H1 (cell line): ENCODE measurements around the gene IGF2R. TPM values are rescaled to one million over a fixed set of nuclear protein-coding genes. Genes with fewer than 3 reads are reported as not detected.

ENCODE experiments used
- CTCF ChIA-PET: fragments of 300-600 bp; sonication (Branson Sonifier 250); formaldehyde crosslinking; loops from one replicate; lab custom pipeline; 2021; ENCODE audit not compliant: partially characterized antibody; lab: Charles Lee
- POLR2A ChIA-PET: fragments of 300-600 bp; sonication (Branson Sonifier 250); formaldehyde crosslinking; loops from one replicate; lab custom pipeline; 2021; ENCODE audit warnings: inconsistent platforms; ENCODE audit not compliant: partially characterized antibody; lab: Charles Lee
- DNase-seq, 2 experiments: peaks; one replicate each; pipeline versions ENCODE4 v3.0.0 to v3.0.0-alpha.2; 2010 to 2022; ENCODE audit warnings: low spot score in 2 of 2, low read depth in 1 of 2, mixed read lengths in 1 of 2
- FAIRE-seq: peaks from 2 replicates; lab custom pipeline; 2011; peaks lifted over from hg19 to GRCh38; lab: Jason Lieb, UNC
- H2AFZ ChIP-seq: 2 replicates; pipeline ENCODE4 v1.8.1; 2012; ENCODE audit warnings: low read length, inconsistent platforms
- H2AK5ac ChIP-seq: 2 replicates; pipeline ENCODE4 v1.6.1; 2013; ENCODE audit warnings: low read depth, low read length
- H2BK120ac ChIP-seq: replicated peaks from 2 replicates; pipeline ENCODE3; 2013; ENCODE audit warnings: low read depth, low read length, inconsistent platforms
- H2BK12ac ChIP-seq: 2 replicates; pipeline ENCODE4 v1.6.1; 2013; ENCODE audit warnings: low read depth, low read length
- H2BK15ac ChIP-seq: 2 replicates; pipeline ENCODE4 v1.6.1; 2013; ENCODE audit warnings: low read length
- H2BK20ac ChIP-seq: 2 replicates; pipeline ENCODE4 v1.6.1; 2013; ENCODE audit warnings: low read length
- H2BK5ac ChIP-seq: 2 replicates; pipeline ENCODE4 v1.6.1; 2013; ENCODE audit warnings: low read depth, low read length
- H3K14ac ChIP-seq: 2 replicates; pipeline ENCODE4 v1.6.1; 2013; ENCODE audit warnings: inconsistent platforms; ENCODE audit not compliant: insufficient read length
- H3K18ac ChIP-seq: 2 replicates; pipeline ENCODE4 v1.6.1; 2013; ENCODE audit warnings: low read length; ENCODE audit errors: extremely low read depth
- H3K23ac ChIP-seq: 2 replicates; pipeline ENCODE4 v1.6.1; 2013; ENCODE audit warnings: inconsistent platforms; ENCODE audit not compliant: insufficient read length
- H3K23me2 ChIP-seq: 2 replicates; pipeline ENCODE4 v1.6.1; 2013; ENCODE audit warnings: low read depth, low read length
- H3K27ac ChIP-seq: 2 replicates; pipeline ENCODE4 v1.6.1; 2011; ENCODE audit warnings: low read depth, low read length, inconsistent platforms
- H3K27me3 ChIP-seq, 4 experiments: replicated peaks in 1 of 4; 1 replicate in 1 of 4; 2 replicates in 3 of 4; pipeline versions ENCODE4 v1.6.1 to v1.8.1; 2011 to 2013; ENCODE audit warnings: low read length in 3 of 4, mild to moderate bottlenecking in 3 of 4, inconsistent platforms in 2 of 4, mixed read lengths in 2 of 4, moderate library complexity in 1 of 4; ENCODE audit not compliant: control insufficient read depth in 3 of 4, insufficient read depth in 3 of 4; ENCODE audit errors: extremely low read depth in 1 of 4
- H3K36me3 ChIP-seq, 4 experiments: 2 replicates each; pipeline versions ENCODE4 v1.6.1 to v1.8.1; 2011 to 2013; ENCODE audit warnings: mild to moderate bottlenecking in 4 of 4, low read length in 3 of 4, moderate library complexity in 2 of 4, control low read depth in 1 of 4, inconsistent platforms in 1 of 4; ENCODE audit not compliant: insufficient read depth in 4 of 4, control insufficient read depth in 2 of 4
- H3K4ac ChIP-seq: replicated peaks from 2 replicates; pipeline ENCODE3; 2013; ENCODE audit warnings: low read length, low read depth, mixed read lengths, inconsistent platforms; ENCODE audit not compliant: insufficient read length
- H3K4me1 ChIP-seq, 4 experiments: replicated peaks in 1 of 4; 1 replicate in 1 of 4; 2 replicates in 3 of 4; pipeline versions ENCODE4 v1.6.1 to v1.8.1; 2011 to 2013; ENCODE audit warnings: low read length in 3 of 4, inconsistent platforms in 2 of 4, mixed read lengths in 1 of 4; ENCODE audit not compliant: insufficient read depth in 4 of 4, control insufficient read depth in 3 of 4
- H3K4me2 ChIP-seq, 2 experiments: 2 replicates each; pipeline versions ENCODE4 v1.6.1 to v1.8.1; 2011 to 2013; ENCODE audit warnings: low read depth in 2 of 2, low read length in 2 of 2, control low read depth in 1 of 2, inconsistent platforms in 1 of 2, mild to moderate bottlenecking in 1 of 2; ENCODE audit not compliant: insufficient read depth in 1 of 2
- H3K4me3 ChIP-seq, 4 experiments: fragments of 200-600, 300-600 bp in 1 of 4; sonication (generic), shearing (Covaris generic), sonication (Bioruptor Twin) in 1 of 4; 2 replicates each; pipeline versions ENCODE4 v1.5.1 to v1.8.1; 2011 to 2016; ENCODE audit warnings: low read length in 4 of 4, low read depth in 3 of 4, control low read depth in 2 of 4, inconsistent platforms in 2 of 4, mild to moderate bottlenecking in 2 of 4, mixed read lengths in 1 of 4, moderate library complexity in 1 of 4; ENCODE audit not compliant: insufficient read depth in 2 of 4; ENCODE audit errors: extremely low read depth in 1 of 4
- H3K56ac ChIP-seq: replicated peaks from 2 replicates; pipeline ENCODE3; 2013; ENCODE audit warnings: low read depth, mild to moderate bottlenecking, mixed read lengths, low read length, inconsistent platforms; ENCODE audit not compliant: insufficient read length
- H3K79me1 ChIP-seq: 2 replicates; pipeline ENCODE4 v1.6.1; 2013; ENCODE audit warnings: low read depth, low read length, control low read depth
- H3K79me2 ChIP-seq, 2 experiments: 2 replicates each; pipeline versions ENCODE4 v1.6.1 to v1.8.1; 2012 to 2013; ENCODE audit warnings: low read length in 2 of 2, mild to moderate bottlenecking in 2 of 2, inconsistent platforms in 1 of 2; ENCODE audit not compliant: insufficient read depth in 2 of 2, control insufficient read depth in 1 of 2
- H3K9ac ChIP-seq, 4 experiments: replicated peaks in 1 of 4; 1 replicate in 1 of 4; 2 replicates in 3 of 4; pipeline versions ENCODE4 v1.6.1 to v1.8.1; 2011 to 2013; ENCODE audit warnings: low read depth in 3 of 4, low read length in 3 of 4, control low read depth in 2 of 4, mild to moderate bottlenecking in 2 of 4, moderate library complexity in 2 of 4, inconsistent platforms in 1 of 4; ENCODE audit errors: extremely low read depth in 1 of 4
- H3K9me3 ChIP-seq, 2 experiments: 2 replicates each; pipeline versions ENCODE4 v1.6.1 to v1.8.1; 2012 to 2013; ENCODE audit warnings: mild to moderate bottlenecking in 2 of 2, moderate library complexity in 2 of 2, control low read depth in 1 of 2, inconsistent platforms in 1 of 2, low read depth in 1 of 2, low read length in 1 of 2, mixed read lengths in 1 of 2; ENCODE audit not compliant: insufficient read depth in 2 of 2
- H4K20me1 ChIP-seq, 2 experiments: replicated peaks in 1 of 2; 2 replicates each; pipeline versions ENCODE3 to v1.8.1; 2011 to 2013; ENCODE audit warnings: inconsistent platforms in 2 of 2, low read length in 2 of 2, mild to moderate bottlenecking in 1 of 2; ENCODE audit not compliant: insufficient read depth in 2 of 2, control insufficient read depth in 1 of 2
- H4K5ac ChIP-seq: 2 replicates; pipeline ENCODE4 v1.6.1; 2013; ENCODE audit warnings: low read length, low read depth, mixed read lengths, inconsistent platforms; ENCODE audit not compliant: insufficient read length
- H4K8ac ChIP-seq: 2 replicates; pipeline ENCODE4 v1.8.0; 2013; ENCODE audit warnings: mild to moderate bottlenecking, moderate library complexity, low read length, inconsistent platforms; ENCODE audit not compliant: insufficient read depth; ENCODE audit errors: extremely low read depth
- H4K91ac ChIP-seq: replicated peaks from 2 replicates; pipeline ENCODE3; 2013; ENCODE audit warnings: low read length, mixed read lengths, inconsistent platforms; ENCODE audit not compliant: insufficient read length
- PHF8 ChIP-seq: fragments of 200-600 bp; sonication (generic); conservative IDR thresholded peaks from 2 replicates; pipeline ENCODE4 v1.7.1; 2012; ENCODE audit warnings: low read depth, mild to moderate bottlenecking, inconsistent platforms, low read length, moderate library complexity
- WGBS, 2 experiments: shearing (Covaris generic) in 1 of 2; methylation state at CpG; one replicate each; pipeline versions ENCODE4 v1.1.6 to v1.1.7; 2013 to 2015; ENCODE audit warnings: low lambda C conversion rate in 2 of 2, mixed read lengths in 2 of 2, inconsistent platforms in 1 of 2, low coverage in 1 of 2, missing lambda C conversion rate in 1 of 2; ENCODE audit not compliant: insufficient replicate concordance in 2 of 2, insufficient coverage in 1 of 2, insufficient read length in 1 of 2; ENCODE audit errors: extremely low coverage in 1 of 2, missing lambda C conversion rate in 1 of 2; 5-methylcytosine and 5-hydroxymethylcytosine counted together
- polyA plus RNA-seq, 7 experiments: library from polyadenylated mRNA; depleted of rRNA in 3 of 7; stranded (reverse) in 5 of 7; unstranded in 2 of 7; fragments of >200 nt in 5 of 7; fragments of 200-250 nt in 2 of 7; gene quantifications; 1 replicate in 5 of 7; 2 replicates in 1 of 7; 4 replicates in 1 of 7; pipeline versions ENCODE4 v1.2.1 to v1.2.3, GENCODE V29; 2011 to 2013; ENCODE audit warnings: missing spikeins in 2 of 7, mixed read lengths in 2 of 7
- total RNA-seq: library from RNA; stranded (reverse); fragmentation: NEBNext Ultra II Directional; extraction: Animal tissue kit (Norgen Biotek cat#: 25700); gene quantifications from 2 replicates; pipeline ENCODE4 v1.2.1, GENCODE V29; 2021

Gene IGF2R
- total and polyA plus RNA-seq, 2 of the 8 experiments (the other 6 are each of a cell fraction or from before 2014, with no cell fraction given): 20.6 to 74.1 TPM

- Histone ChIP-seq H3K9me3 (no peaks in the 10 kb centered on the region), H3K79me2 (no peaks in the 10 kb centered on the region), H4K8ac (no peak overlapping the region), H3K79me1 (no peaks in the 10 kb centered on the region), H3K56ac (no peak overlapping the region), H3K4ac (no peak overlapping the region), H2BK20ac (no peak overlapping the region), H2AFZ (no peak overlapping the region), H2BK12ac (no peak overlapping the region), H4K20me1 (no peaks in the 10 kb centered on the region), H3K14ac (no peak overlapping the region), H3K4me2 (no peak overlapping the region), H2BK5ac (no peak overlapping the region), H3K4me1 (no peaks in the 10 kb centered on the region), H3K18ac (no peak overlapping the region), H3K4me3 (no peak overlapping the region), H3K23ac (no peak overlapping the region), H3K23me2 (no peaks in the 10 kb centered on the region), H2BK15ac (no peak overlapping the region), H3K27ac (no peak overlapping the region), H3K9ac (no peak overlapping the region; a peak in 1 of 7 replicates), H3K27me3 (no peaks in the 10 kb centered on the region), H3K36me3 (no peaks in the 10 kb centered on the region), H4K5ac (no peak overlapping the region), H2BK120ac (no peak overlapping the region), H4K91ac (no peak overlapping the region), H2AK5ac (no peak overlapping the region)
- TF ChIP-seq PHF8: no peak
- WGBS, 2 experiments: 95% methylated on average over 2 of the region's 2 CpGs; no CpG with 5 or more reads in 1 of the 2 experiments
- DNase-seq (no peak), FAIRE-seq (no peak)
- ChIA-PET CTCF (no interaction called here), POLR2A (no interaction called here)
Observed at GRCh38 chr6:160124007-160124406, 155.1 kb downstream of the IGF2R start.
